Neural cell (in vitro differentiated cells): ENCODE results near the gene AUNIP. TPM values are rescaled to one million over a fixed set of nuclear protein-coding genes. Genes with fewer than 3 reads are reported as not detected.

ENCODE experiments used
- H2AFZ ChIP-seq: fragments of 200-600, 300-800 bp; sonication (generic), shearing (Covaris generic); 2 replicates; pipeline ENCODE4 v1.6.0; 2014; ENCODE audit warnings: low read depth, mild to moderate bottlenecking, antibody characterized with exemption, low read length, moderate library complexity
- H3F3A ChIP-seq: fragments of 200-600 bp; shearing (Covaris generic); 2 replicates; pipeline ENCODE4 v1.6.1; 2016; ENCODE audit warnings: mild to moderate bottlenecking, moderate library complexity, mixed read lengths, antibody characterized with exemption, low read length; ENCODE audit not compliant: insufficient read depth, poor library complexity, severe bottlenecking
- H3K27ac ChIP-seq: fragments of 200-600, 300-800 bp; sonication (generic), shearing (Covaris generic); 2 replicates; pipeline ENCODE4 v1.5.1; 2014; ENCODE audit warnings: mild to moderate bottlenecking, low read length, moderate library complexity
- H3K27me3 ChIP-seq: fragments of 300-800, 200-600 bp; sonication (generic), shearing (Covaris generic); 2 replicates; pipeline ENCODE4 v1.6.0; 2014; ENCODE audit warnings: mild to moderate bottlenecking, low read depth, low read length, moderate library complexity; ENCODE audit not compliant: insufficient read depth
- H3K36me3 ChIP-seq: fragments of 300-800, 200-600 bp; sonication (generic), shearing (Covaris generic); 2 replicates; pipeline ENCODE4 v1.5.1; 2014; ENCODE audit warnings: mild to moderate bottlenecking, antibody characterized with exemption, low read length, moderate library complexity; ENCODE audit not compliant: insufficient read depth
- H3K4me2 ChIP-seq: fragments of 300-800, 200-600 bp; sonication (generic), shearing (Covaris generic); 2 replicates; pipeline ENCODE4 v1.6.0; 2014; ENCODE audit warnings: mild to moderate bottlenecking, low read length
- H3K4me3 ChIP-seq: fragments of 300-800, 200-600 bp; sonication (generic), shearing (Covaris generic); 2 replicates; pipeline ENCODE4 v1.5.1; 2014; ENCODE audit warnings: mild to moderate bottlenecking, low read length, moderate library complexity
- H3K79me2 ChIP-seq: fragments of 200-600 bp; shearing (Covaris generic); replicated peaks from 2 replicates; pipeline ENCODE4 v1.6.0; 2014; ENCODE audit warnings: mild to moderate bottlenecking, low read length, moderate library complexity; ENCODE audit not compliant: insufficient read depth
- H3K9ac ChIP-seq: fragments of 300-800, 200-600 bp; sonication (generic), shearing (Covaris generic); 2 replicates; pipeline ENCODE4 v1.6.1; 2016; ENCODE audit warnings: mild to moderate bottlenecking, low read length, mixed read lengths
- H3K9me2 ChIP-seq: fragments of 200-600 bp; shearing (Covaris generic); 2 replicates; pipeline ENCODE4 v1.6.1; 2016; ENCODE audit warnings: mild to moderate bottlenecking, low read length, mixed read lengths; ENCODE audit not compliant: insufficient read depth
- H3K9me3 ChIP-seq: fragments of 200-600, 300-800 bp; sonication (generic), shearing (Covaris generic); 2 replicates; pipeline ENCODE4 v1.6.1; 2016; ENCODE audit warnings: mild to moderate bottlenecking, mixed run types, low read length, moderate library complexity, mixed read lengths
- H4K20me1 ChIP-seq: fragments of 200-600 bp; shearing (Covaris generic); 2 replicates; pipeline ENCODE4 v1.6.1; 2016; ENCODE audit warnings: mild to moderate bottlenecking, mixed run types; ENCODE audit not compliant: insufficient read depth
- EP300 ChIP-seq: fragments of 450-650 bp; conservative IDR thresholded peaks from 2 replicates; pipeline ENCODE4 v1.6.1; 2014; ENCODE audit warnings: antibody characterized with exemption, mild to moderate bottlenecking, moderate library complexity; ENCODE audit not compliant: poor library complexity, severe bottlenecking
- EZH2 ChIP-seq: fragments of 200-600, 300-800 bp; shearing (Covaris generic), sonication (generic); IDR thresholded peaks from 2 replicates; pipeline ENCODE4 v1.6.1; 2014; ENCODE audit warnings: antibody characterized with exemption, low read length, borderline replicate concordance, mild to moderate bottlenecking; ENCODE audit not compliant: insufficient read depth, poor library complexity, severe bottlenecking
- MXI1 ChIP-seq: fragments of 450-650 bp; conservative IDR thresholded peaks from 2 replicates; pipeline ENCODE4 v1.6.1; 2014; ENCODE audit warnings: antibody characterized with exemption, mild to moderate bottlenecking; ENCODE audit not compliant: poor library complexity, severe bottlenecking
- POLR2AphosphoS5 ChIP-seq: IDR thresholded peaks from 2 replicates; pipeline ENCODE4 v1.6.1; 2012
- RAD21 ChIP-seq: fragments of 450-650 bp; conservative IDR thresholded peaks from 2 replicates; pipeline ENCODE4 v1.6.1; 2014; ENCODE audit warnings: antibody characterized with exemption, mild to moderate bottlenecking, moderate library complexity
- SMC3 ChIP-seq: fragments of 450-650 bp; conservative IDR thresholded peaks from 2 replicates; pipeline ENCODE4 v1.6.1; 2014; ENCODE audit warnings: antibody characterized with exemption, mild to moderate bottlenecking, moderate library complexity; ENCODE audit not compliant: poor library complexity
- TAF1 ChIP-seq: IDR thresholded peaks from 2 replicates; pipeline ENCODE4 v1.6.1; 2012; ENCODE audit warnings: low read depth
- polyA plus RNA-seq: library from polyadenylated mRNA; depleted of rRNA; stranded (reverse); fragments of >200 nt; gene quantifications from 2 replicates; pipeline ENCODE4 v1.2.3, GENCODE V29; 2014
- TF ChIP-seq, protein P1 (sequence below): fragments of 450-650 bp; IDR thresholded peaks from 2 replicates; pipeline ENCODE4 v1.5.1; 2014; ENCODE audit warnings: antibody characterized with exemption, mild to moderate bottlenecking, moderate library complexity; ENCODE audit not compliant: poor library complexity, severe bottlenecking
- TF ChIP-seq, protein P2 (sequence below): IDR thresholded peaks from 2 replicates; pipeline ENCODE4 v1.6.1; 2012; ENCODE audit warnings: borderline replicate concordance

AUNIP gene
- polyA plus RNA-seq, 1 donor from 2014 or later, result 0.48 TPM

DNA sequence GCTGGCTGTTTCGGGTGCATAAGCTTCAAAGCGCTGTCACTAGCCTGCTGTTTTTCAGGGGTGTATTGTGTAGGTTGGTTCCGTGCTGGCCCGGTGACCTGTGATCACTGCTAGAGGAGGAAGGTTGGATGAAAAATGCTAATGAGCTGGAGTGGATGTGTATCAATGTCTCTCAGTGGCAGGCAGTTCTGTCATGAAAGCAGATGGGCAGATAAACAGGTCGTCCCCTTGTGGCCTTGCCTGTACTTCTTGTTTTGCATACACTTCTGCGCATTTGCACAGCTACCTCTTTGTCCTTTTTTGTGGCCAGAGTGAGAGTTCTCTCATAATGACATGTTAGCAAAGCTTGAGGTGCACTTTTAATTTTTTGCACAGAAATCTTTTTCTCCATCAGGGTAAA is 56.3 kb downstream of the AUNIP start:
- no peaks in the 10 kb centered on the region for H4K20me1 ChIP-seq
- H2AFZ ChIP-seq, result no peak overlapping the region
- TF ChIP-seq POLR2AphosphoS5 (no peak), SMC3 (no peak), RAD21 (no peak), MXI1 (no peak), EP300 (no peak), EZH2 (no peak), TAF1 (no peak)
- TF ChIP-seq, protein P1, sequence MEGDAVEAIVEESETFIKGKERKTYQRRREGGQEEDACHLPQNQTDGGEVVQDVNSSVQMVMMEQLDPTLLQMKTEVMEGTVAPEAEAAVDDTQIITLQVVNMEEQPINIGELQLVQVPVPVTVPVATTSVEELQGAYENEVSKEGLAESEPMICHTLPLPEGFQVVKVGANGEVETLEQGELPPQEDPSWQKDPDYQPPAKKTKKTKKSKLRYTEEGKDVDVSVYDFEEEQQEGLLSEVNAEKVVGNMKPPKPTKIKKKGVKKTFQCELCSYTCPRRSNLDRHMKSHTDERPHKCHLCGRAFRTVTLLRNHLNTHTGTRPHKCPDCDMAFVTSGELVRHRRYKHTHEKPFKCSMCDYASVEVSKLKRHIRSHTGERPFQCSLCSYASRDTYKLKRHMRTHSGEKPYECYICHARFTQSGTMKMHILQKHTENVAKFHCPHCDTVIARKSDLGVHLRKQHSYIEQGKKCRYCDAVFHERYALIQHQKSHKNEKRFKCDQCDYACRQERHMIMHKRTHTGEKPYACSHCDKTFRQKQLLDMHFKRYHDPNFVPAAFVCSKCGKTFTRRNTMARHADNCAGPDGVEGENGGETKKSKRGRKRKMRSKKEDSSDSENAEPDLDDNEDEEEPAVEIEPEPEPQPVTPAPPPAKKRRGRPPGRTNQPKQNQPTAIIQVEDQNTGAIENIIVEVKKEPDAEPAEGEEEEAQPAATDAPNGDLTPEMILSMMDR, result no peak
- TF ChIP-seq, protein P2, sequence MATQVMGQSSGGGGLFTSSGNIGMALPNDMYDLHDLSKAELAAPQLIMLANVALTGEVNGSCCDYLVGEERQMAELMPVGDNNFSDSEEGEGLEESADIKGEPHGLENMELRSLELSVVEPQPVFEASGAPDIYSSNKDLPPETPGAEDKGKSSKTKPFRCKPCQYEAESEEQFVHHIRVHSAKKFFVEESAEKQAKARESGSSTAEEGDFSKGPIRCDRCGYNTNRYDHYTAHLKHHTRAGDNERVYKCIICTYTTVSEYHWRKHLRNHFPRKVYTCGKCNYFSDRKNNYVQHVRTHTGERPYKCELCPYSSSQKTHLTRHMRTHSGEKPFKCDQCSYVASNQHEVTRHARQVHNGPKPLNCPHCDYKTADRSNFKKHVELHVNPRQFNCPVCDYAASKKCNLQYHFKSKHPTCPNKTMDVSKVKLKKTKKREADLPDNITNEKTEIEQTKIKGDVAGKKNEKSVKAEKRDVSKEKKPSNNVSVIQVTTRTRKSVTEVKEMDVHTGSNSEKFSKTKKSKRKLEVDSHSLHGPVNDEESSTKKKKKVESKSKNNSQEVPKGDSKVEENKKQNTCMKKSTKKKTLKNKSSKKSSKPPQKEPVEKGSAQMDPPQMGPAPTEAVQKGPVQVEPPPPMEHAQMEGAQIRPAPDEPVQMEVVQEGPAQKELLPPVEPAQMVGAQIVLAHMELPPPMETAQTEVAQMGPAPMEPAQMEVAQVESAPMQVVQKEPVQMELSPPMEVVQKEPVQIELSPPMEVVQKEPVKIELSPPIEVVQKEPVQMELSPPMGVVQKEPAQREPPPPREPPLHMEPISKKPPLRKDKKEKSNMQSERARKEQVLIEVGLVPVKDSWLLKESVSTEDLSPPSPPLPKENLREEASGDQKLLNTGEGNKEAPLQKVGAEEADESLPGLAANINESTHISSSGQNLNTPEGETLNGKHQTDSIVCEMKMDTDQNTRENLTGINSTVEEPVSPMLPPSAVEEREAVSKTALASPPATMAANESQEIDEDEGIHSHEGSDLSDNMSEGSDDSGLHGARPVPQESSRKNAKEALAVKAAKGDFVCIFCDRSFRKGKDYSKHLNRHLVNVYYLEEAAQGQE, result no peak
- no peaks in the 10 kb centered on the region for H3K9me2 ChIP-seq
- no peaks in the 10 kb centered on the region for H3K36me3 ChIP-seq
- no peak overlapping the region for H3K27ac ChIP-seq
- no peaks in the 10 kb centered on the region for H3K9me3 ChIP-seq
- no peak overlapping the region for H3K9ac ChIP-seq
- H3K4me2 ChIP-seq, result no peak overlapping the region
- H3K4me3 ChIP-seq, result no peak overlapping the region
- no peaks in the 10 kb centered on the region for H3F3A ChIP-seq
- no peaks in the 10 kb centered on the region for H3K27me3 ChIP-seq
- H3K79me2 ChIP-seq, result no peaks in the 10 kb centered on the region

DNA sequence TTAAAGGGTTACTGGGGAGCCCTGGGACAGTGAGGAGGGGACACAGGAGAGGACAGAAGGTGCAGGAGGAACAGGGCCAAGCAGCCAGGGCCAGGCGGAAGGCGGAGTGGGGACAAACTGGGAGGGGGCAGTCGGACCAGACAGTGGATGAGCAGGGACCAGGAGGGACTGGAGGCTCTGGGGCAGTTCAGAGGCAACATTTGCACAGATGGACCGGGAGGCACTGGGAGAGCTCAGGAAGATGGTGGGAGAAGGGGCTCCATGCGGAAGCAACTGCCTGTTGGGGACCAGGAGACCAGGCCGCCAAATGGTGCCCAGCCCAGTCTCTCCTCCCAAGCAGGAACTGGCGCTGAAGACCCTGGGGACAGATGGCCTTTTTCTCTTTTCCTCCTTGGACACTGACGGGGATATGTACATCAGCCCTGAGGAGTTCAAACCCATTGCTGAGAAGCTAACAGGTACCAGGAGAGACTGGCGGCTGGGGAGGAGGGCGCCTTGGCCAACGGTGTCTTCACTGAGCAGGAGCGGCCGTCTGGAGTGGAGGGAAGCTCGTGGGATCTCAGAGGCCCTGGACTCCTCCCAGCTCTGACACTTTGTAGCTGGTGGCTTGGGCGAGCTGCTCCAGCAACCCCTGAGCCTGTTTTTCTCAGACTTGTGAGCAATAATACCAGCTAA is 58.4 kb downstream of the AUNIP start:
- Histone ChIP-seq H2AFZ (peak overlapping the region; percentile 27), H3K27ac (no peak overlapping the region), H3K9me2 (no peaks in the 10 kb centered on the region), H3K9ac (peak overlapping the region; percentile 74), H4K20me1 (no peaks in the 10 kb centered on the region), H3K36me3 (no peaks in the 10 kb centered on the region), H3K9me3 (no peaks in the 10 kb centered on the region), H3K79me2 (no peaks in the 10 kb centered on the region), H3K27me3 (no peaks in the 10 kb centered on the region), H3F3A (no peaks in the 10 kb centered on the region), H3K4me3 (peak overlapping the region; percentile 66), H3K4me2 (peak overlapping the region; percentile 62)
- no peak for TF ChIP-seq EZH2
- TF ChIP-seq MXI1, result no peak
- no peak for TF ChIP-seq POLR2AphosphoS5
- TF ChIP-seq RAD21, result no peak
- no peak for TF ChIP-seq TAF1
- TF ChIP-seq, protein P1, result no peak
- no peak for TF ChIP-seq SMC3
- TF ChIP-seq EP300, result no peak
- TF ChIP-seq, protein P2, result no peak
